GM12873 (cell line): ENCODE measurements around the gene UBP1.

ENCODE experiments used
- CTCF ChIP-seq: IDR thresholded peaks from 2 replicates; pipeline ENCODE4 v1.5.1; 2012; ENCODE audit warnings: low read depth, mild to moderate bottlenecking, moderate library complexity, low read length, control low read depth; ENCODE audit not compliant: insufficient read depth; ENCODE audit errors: missing control alignments

The UBP1 gene

DNA sequence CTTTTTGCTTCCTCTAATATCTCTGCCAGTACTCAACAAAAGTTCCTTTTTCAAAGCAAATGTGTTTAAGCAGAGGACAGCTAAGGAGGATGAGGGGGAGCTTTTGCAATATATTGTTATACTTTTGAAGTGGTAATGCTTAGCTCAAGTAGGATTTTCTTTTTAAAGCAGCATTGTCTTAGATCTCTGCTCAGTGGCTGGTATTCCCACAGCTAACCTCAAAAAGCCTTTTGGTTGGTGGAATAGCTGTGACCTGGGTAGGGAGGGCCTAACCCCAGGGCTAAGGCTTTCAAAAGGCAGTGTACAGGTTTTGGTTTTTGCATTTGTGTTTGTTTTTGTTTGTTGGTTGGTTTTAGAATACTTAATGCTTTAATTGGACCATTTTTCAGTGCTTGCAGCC lies 76.1 kb downstream of the UBP1 start:
- TF ChIP-seq CTCF = no peak

- TF ChIP-seq CTCF = no peak
Observed at GRCh38 chr3:33363113-33363800, 76.9 kb downstream of the UBP1 start.

GRCh38 chr3:33360136-33360825 lies 79.9 kb downstream of the UBP1 start:
- no peak for TF ChIP-seq CTCF

DNA sequence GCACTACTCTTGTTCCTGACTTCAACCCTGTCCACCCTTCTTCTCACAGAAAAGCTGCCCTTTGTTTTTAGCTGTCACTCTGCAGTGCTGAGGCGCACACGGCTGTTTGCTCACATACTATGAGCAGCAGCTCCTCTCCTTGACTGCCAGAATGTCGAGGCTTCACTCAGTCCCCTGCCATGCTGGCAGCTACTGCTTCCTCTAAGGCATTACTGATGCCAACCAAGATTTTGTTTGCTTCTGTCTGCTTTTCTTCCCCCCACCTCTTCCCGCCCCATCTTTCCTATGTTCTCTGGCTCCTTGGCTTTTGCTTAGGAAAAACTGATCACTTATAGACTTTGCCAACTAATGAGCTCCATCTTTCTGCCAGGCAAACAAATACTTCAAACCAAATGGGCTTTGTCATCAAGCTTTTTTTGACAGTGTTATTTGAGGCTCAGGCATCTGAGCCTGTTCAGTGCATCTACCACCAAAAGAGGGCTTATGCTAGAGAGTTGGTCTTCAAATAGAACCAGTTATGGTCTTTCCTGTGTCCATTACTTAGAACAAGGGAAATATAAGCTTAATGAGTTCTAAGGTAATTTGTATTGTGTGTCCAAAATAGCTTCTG lies 81.9 kb downstream of the UBP1 start:
- no peak for TF ChIP-seq CTCF

GRCh38 chr3:33355611-33356010 lies 84.6 kb downstream of the UBP1 start:
- TF ChIP-seq CTCF = no peak

DNA sequence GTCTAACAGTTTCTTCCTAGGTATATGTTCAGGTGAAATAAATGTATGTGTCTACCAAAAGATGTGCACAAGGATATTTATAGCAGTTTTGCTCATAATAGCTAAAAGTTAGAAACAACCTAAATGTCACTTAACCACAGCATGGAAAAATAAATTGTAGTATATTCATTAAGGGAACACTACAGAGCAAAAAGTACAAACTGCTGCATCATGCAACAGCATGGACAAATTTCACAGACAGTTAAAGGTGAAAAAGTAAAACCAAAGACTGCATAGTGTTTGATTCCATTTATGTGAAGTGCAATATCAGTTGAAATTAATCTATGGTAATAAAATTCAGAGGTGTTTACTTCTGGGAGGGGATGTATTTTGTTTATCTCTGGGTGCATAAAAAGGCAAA lies 100.4 kb downstream of the UBP1 start:
- TF ChIP-seq CTCF = no peak
